GM06990 (cell line): ENCODE data around the gene ITPK1.
A peak's percentile ranks its signal among the peaks of the same experiment; 100 is the strongest.
"Not testable (repeated sequence)": the region's sequence is repeated elsewhere in the genome, so short reads cannot be mapped to it uniquely, and the experiment has no call there.

Experiments
- DNase-seq: peaks from one replicate; pipeline ENCODE4 v3.0.0-alpha.2; 2011; ENCODE audit not compliant: insufficient read length; ENCODE audit errors: extremely low read depth
- H3K27me3 ChIP-seq: replicated peaks from 2 replicates; pipeline ENCODE4 v1.6.0; 2011; ENCODE audit warnings: low read length; ENCODE audit not compliant: control insufficient read depth, insufficient read depth
- H3K36me3 ChIP-seq: 2 replicates; pipeline ENCODE4 v1.5.1; 2011; ENCODE audit warnings: low read length; ENCODE audit not compliant: control insufficient read depth, insufficient read depth
- H3K4me3 ChIP-seq: replicated peaks from 2 replicates; pipeline ENCODE4 v1.5.1; 2011; ENCODE audit warnings: low read depth, mild to moderate bottlenecking, control low read depth, low read length
- TF ChIP-seq, protein P1 (sequence below): IDR thresholded peaks from 2 replicates; pipeline ENCODE4 v1.5.1; 2011; ENCODE audit warnings: low read length, control low read depth, mild to moderate bottlenecking, inconsistent platforms; ENCODE audit not compliant: insufficient read depth, poor library complexity, severe bottlenecking

ITPK1 gene

DNA sequence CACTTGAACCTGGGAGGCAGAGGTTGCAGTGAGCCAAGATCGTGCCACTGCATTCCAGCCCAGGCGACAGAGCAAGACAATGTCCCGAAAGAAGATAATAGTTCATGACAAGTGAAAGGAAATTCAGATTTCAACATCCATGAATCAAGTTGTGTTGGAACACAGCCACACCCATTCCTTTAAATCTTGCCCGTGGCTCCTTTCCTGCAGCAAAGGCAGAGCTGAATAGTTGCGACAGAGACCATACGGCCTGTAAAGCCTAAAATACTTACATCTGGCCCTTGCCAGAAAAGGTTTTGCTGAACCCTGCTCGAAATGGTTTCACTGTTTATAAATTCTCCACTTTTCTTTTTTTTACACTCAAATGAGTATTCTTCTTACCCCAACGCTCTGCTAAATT is 17.7 kb upstream of the ITPK1 start:
- DNase-seq, result no peak
- TF ChIP-seq, protein P1, sequence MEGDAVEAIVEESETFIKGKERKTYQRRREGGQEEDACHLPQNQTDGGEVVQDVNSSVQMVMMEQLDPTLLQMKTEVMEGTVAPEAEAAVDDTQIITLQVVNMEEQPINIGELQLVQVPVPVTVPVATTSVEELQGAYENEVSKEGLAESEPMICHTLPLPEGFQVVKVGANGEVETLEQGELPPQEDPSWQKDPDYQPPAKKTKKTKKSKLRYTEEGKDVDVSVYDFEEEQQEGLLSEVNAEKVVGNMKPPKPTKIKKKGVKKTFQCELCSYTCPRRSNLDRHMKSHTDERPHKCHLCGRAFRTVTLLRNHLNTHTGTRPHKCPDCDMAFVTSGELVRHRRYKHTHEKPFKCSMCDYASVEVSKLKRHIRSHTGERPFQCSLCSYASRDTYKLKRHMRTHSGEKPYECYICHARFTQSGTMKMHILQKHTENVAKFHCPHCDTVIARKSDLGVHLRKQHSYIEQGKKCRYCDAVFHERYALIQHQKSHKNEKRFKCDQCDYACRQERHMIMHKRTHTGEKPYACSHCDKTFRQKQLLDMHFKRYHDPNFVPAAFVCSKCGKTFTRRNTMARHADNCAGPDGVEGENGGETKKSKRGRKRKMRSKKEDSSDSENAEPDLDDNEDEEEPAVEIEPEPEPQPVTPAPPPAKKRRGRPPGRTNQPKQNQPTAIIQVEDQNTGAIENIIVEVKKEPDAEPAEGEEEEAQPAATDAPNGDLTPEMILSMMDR, result no peak

GRCh38 chr14:93132472-93133065 is 16.8 kb upstream of the ITPK1 start:
- H3K4me3 ChIP-seq, result no peak overlapping the region
- H3K36me3 ChIP-seq, result no peaks in the 10 kb centered on the region
- TF ChIP-seq, protein P1, result peak; percentile 66
- H3K27me3 ChIP-seq, result no peaks in the 10 kb centered on the region; the same call in 1 of the 2 replicates
- DNase-seq, result no peak

More for the DNA sequence above, 17.7 kb upstream of the ITPK1 start:
- H3K4me3 ChIP-seq, result no peak overlapping the region
- no peaks in the 10 kb centered on the region; the same call in 1 of the 2 replicates for H3K27me3 ChIP-seq
- no peaks in the 10 kb centered on the region for H3K36me3 ChIP-seq

- DNase-seq, H3K4me3 ChIP-seq, H3K36me3 ChIP-seq, H3K27me3 ChIP-seq: not testable (repeated sequence)
Measured at GRCh38 chr14:93131257-93131820, 15.6 kb upstream of the ITPK1 start.

DNA sequence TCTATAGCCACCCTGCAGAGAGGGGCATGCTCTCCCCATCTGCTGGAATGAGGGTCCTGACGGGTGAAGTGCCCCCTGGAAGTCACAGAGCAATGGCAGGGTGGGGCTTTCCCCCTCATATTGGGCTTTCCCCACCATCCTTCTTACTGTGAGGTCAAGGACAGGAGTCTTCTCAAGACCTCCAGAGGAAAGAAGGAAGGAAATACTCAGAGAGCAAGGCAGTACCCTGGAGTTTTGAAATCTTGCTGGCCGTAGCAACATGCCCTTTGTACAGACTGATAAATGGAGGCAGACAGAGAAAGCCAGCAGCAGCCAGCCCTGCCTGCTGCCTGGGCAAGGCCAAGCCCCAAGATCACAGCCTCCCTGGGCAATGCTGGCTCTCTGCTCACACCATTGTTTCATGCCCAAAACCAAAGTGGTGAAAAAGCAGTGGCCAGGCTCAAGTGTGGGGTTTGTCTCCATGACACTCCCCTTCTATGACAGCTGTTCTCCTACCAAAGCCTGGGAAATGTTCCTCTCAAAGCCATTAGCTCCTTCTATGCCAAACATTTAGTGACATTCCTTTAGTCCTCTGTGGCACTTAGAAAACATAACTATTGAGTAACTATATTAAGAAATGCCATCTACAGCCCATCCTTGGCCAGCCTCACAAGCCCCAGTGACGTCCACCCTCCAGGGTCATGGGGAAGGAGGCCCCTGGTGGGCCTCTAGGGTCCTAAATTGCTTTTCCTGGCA is 13.2 kb upstream of the ITPK1 start:
- TF ChIP-seq, protein P1, result no peak
- no peak for DNase-seq
- Histone ChIP-seq H3K4me3 (no peak overlapping the region), H3K27me3 (no peaks in the 10 kb centered on the region; the same call in 1 of the 2 replicates), H3K36me3 (no peaks in the 10 kb centered on the region)

GRCh38 chr14:93126111-93126510 is 10.4 kb upstream of the ITPK1 start:
- no peak overlapping the region for H3K4me3 ChIP-seq
- H3K27me3 ChIP-seq, result no peaks in the 10 kb centered on the region; the same call in 1 of the 2 replicates
- TF ChIP-seq, protein P1, result no peak
- DNase-seq, result no peak
- no peaks in the 10 kb centered on the region for H3K36me3 ChIP-seq

DNA sequence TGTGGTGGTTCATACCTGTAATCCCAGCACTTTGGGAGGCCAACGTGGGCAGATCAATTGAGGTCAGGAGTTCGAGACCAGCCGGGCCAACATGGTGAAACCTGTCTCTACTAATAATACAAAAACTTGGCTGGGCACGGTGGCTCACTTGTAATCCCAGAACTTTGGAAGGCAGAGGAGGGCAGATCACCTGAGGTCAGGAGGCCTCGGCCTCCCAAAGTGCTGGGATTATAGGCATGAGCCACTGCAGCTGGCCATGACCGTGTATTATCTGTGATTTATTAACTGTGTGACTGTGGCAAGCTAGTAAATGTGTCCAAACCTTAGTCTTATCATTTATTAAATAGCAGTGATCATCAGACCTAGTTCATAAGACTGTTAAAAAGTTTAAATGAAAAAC is 7.1 kb upstream of the ITPK1 start:
- H3K36me3 ChIP-seq, result no peaks in the 10 kb centered on the region
- no peaks in the 10 kb centered on the region for H3K27me3 ChIP-seq
- no peak overlapping the region for H3K4me3 ChIP-seq
- TF ChIP-seq, protein P1, result no peak
- DNase-seq, result no peak
